Measurements from ENCODE around the gene SH3BGRL2.
"Not testable (repeated sequence)": the region's sequence is repeated elsewhere in the genome, so short reads cannot be mapped to it uniquely, and the experiment has no call there.

SH3BGRL2 gene

DNA sequence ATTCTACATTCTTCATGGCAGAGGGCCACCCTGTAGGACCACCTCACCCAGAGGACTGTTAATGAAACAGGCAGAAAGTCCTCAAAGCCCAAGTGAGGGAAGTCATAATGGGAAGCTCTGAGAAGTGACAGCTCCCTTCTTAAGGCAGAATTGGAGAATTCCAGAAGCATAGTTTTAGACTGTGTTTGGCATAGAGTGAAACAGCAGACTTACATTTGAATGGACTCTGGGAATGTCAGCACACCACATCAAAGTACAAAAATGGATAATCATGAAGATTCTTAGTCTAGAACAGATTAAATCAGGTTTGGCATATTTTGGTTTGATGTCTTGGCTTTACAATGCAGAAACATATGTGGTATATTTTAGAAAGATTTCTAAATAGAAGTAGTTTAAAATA is 17.9 kb downstream of the SH3BGRL2 start:
- no peak for DNase-seq (ENCODE audit: low read depth)

DNA sequence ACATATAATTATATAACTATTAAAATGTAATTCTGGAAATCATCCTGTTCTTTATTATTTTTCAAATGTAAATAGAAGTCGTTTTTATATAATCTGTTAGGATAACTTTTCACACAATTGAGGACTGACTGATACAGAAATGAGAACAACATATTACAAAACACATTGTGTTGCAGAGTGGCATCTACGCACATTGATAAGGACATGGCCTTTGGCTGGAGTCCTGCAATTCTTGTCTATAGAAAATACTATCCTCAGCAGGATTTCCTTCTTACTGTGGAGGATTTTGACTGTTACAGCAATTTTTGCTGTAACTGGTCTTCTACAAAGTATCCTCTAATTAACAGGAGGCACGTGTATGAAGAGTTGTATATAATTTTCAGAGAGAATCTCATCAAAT is 19.8 kb downstream of the SH3BGRL2 start:
- DNase-seq (ENCODE audit: low read depth) = no peak

DNA sequence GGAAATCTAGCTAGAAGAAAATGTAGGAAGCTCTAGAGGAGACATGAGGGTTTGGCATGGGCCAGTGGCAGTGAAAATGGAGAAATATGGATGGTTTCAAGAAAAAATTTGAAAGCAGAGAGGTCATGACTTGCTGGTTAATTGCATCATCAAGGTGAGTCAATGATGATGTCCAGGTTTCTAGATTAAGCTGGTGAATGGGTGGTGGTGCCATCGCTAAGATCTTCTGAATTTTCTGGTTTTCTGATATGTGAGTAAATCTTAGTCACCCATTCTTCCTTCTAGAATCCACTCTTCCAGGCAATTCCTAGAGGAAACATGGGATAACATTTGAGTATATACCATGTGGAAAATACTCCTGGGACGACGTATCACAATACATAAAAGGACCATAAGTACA is 25.0 kb downstream of the SH3BGRL2 start:
- no peak for DNase-seq (ENCODE audit: low read depth)

GRCh38 chr6:79657238-79657637 is 26.1 kb downstream of the SH3BGRL2 start:
- no peak for DNase-seq (ENCODE audit: low read depth)

- DNase-seq (ENCODE audit: low read depth) = not testable (repeated sequence)
Observed at GRCh38 chr6:79663655-79664054, 32.5 kb downstream of the SH3BGRL2 start.

DNA sequence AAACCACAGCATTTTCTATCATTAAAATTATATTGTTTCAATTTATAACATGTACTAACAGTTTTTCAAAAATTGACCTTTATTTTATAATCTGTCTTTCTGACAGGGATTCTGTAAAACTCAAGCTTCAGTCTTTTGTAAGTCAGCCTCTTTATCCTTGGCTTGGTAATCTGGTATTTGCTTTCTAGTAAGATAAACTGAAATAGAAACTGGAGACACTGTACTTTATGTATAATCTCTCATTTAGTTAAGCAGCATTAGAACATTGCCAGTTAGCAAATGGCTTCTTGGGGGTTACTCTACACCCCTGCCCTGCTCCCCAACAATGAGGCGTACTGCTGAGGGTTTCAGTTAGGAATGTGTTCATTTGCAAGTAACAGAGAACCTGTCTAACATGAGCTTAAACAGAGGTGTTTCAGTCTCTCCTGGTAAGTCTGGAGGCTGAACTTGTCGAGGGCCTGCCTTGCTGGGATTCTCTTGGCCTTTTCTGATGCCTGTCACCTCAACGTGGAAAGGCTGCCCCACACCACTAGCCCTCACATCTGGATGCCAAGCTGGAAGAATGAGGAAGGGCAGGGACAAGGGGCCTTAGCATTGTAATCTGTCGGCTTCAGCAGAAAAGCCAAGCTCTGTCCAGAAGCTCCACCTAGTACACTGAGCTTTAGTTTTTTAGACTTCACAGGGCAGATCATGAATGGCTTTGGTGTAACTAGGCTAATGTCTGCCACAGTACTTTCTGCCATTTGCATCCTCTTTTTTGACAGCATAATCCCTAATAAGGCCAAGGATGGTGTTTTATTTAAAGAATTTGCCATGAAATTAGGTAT is 34.8 kb downstream of the SH3BGRL2 start:
- no peak for DNase-seq (ENCODE audit: low read depth)

GRCh38 chr6:79666634-79667033 is 35.5 kb downstream of the SH3BGRL2 start:
- no peak for DNase-seq (ENCODE audit: low read depth)

DNA sequence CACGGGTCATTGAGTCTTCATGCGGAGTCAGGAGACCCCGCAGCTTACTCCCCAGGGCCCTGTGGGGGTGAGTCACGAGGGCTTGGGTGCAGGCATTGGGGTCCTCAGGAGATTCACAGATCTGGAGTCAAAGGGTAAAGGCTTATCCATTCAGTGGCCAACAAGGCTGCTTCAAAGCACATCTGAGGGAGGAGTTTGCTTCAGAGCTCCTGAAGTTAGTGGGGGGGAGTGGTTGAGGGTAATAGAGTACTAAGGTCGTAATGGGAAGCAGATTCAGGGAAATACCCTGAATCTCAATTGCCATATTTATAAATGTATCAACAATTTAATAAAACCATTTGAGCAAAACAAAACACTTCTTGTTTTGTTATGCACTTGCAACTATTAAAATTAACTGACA is 37.3 kb downstream of the SH3BGRL2 start:
- no peak for DNase-seq (ENCODE audit: low read depth)

DNA sequence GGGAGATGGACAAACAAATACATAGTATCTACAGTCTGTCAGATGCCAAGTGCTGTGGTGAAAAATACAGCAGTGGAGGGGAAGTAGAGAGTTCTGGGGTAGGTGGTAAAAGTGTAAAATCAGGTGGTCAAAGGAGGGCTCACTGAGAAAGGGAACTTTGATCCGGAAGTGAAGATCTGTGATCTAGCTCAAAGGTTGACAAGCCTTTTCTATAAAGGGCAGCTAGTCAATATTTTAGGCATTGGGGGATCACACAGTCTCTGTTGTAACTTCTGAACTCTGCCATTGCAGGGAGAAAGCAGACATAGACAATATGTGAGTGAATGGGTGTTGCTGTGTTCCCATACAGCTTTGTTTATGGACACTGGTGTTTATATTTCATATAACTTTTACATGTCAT is 38.6 kb downstream of the SH3BGRL2 start:
- no peak for DNase-seq (ENCODE audit: low read depth)

DNA sequence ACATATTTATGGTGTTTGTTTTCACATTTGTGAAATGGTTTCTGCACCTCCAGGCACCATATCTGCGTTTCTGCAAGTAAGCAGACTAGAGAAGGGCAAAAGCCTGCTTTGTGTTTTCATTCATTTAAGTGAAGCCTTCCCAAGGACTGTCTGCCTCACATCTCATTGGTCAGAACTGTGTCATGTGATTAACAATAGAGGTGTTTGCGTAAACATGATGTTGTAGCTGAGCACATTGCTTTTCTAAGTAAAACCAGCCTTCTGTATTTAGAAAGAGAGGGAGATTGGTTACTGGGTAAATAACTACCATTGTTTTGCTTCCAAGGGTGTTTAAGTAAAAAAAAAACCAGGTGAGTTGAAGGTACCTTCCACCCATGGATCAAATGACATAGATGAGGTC is 39.7 kb downstream of the SH3BGRL2 start:
- no peak for DNase-seq (ENCODE audit: low read depth)

DNA sequence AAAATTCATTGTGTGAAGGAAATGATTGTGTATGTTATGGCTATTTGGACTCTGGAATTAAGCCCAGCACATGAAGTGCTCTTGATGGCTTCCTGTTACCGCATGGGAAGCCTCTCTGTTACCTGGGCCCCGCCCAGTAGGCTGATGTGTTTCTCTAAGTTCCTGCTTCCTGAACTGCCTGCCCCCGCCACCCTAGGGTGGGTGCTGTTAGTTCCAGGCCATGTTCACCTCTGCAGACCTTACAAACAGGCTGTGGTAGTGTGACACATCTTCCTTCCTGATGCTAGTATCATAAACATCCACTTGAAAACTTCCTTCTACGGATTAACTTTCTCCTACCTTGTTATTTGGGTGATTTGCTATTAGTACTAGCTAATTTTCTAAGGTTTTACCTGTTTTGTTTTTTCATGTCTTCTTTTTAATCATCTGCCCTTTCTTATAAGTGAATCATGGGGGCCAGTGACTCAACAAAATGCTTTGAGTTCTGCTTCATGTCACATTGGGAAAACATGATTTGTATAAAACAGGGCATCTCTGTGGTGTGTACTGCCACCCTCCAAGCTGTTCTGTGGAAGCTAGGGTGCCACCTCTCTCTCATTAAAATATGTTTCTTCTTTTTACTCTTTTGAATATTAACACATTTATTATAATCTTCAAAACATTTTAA is 40.6 kb downstream of the SH3BGRL2 start:
- DNase-seq (ENCODE audit: low read depth) = no peak

- DNase-seq (ENCODE audit: low read depth) = peak; percentile 24
Observed at GRCh38 chr6:79672631-79673111, 41.5 kb downstream of the SH3BGRL2 start.

DNA sequence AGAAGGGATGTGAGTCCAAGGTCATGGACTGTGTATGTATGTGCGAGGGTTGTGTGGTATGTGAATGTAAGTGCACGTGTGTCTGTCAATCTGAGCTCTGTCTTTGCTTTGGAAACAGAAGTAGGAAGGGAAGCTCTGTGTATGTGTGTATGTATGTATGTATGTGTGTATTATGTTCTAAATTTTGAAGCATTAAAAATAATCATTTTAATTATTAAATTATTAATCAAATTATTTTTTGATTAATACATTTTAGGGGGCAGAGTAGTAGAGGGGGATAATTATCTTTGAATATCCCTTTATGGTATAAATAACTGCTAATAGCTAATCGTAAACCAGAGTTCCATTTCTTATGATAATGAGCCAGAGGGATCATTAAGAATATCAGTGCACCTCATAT is 42.8 kb downstream of the SH3BGRL2 start:
- DNase-seq (ENCODE audit: low read depth) = no peak

DNA sequence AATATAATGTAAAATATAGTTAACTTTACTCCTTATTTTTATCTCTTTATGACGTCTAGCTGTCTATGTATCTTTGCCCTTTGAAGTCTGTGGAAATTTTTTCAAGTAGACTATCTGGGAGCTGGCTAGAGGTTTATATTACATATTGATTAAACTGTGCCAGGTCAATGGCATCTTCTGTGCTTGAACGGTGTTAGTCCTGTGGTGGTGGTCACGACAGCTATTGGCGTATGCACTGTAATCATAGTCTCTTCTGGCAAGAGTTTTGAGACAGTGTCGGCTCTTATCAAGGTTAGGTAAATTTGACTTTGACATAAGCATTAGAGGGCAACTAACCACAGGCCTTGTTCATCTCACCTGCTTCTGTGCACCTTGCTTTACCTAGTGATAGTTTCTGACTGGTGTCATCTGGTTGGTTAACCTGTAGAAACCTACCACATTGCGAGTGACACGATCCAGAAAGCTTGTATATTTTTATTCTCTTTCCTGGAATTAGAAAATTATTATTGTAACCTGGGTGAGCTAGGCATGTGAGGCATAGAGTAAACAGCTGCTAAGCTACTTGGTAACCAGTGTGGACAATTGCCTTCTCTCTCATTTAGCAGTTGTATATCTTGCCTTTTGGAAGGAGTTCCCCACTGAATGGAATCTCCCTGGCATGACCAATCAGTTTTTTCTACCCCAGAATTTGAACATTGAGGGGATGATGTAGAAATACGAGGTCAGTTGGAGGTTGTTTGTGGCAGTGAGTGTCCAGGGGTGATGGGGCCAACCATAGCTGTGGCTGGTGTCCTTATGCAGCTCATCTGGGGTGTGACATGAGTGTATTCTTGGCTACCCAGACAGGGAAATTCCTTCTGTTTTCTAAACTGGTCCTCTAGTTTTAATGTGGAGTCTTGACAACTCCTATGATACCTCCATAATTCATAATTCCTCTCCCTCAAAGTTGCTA is 45.9 kb downstream of the SH3BGRL2 start:
- no peak for DNase-seq (ENCODE audit: low read depth)

DNA sequence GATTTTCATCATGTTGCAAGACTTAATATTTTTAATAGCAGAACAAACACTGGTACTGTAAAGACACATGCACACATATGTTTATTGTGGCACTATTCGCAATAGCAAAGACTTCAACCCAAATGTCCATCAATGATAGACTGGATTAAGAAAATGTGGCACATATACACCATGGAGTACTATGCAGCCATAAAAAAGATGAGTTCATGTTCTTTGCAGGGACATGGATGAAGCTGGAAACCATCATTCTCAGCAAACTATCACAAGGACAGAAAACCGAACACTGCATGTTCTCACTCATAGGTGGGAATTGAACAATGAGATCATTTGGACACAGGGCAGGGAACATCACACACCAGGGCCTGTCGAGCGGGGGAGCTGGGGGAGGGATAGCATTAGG is 51.6 kb downstream of the SH3BGRL2 start:
- not testable (repeated sequence) for DNase-seq (ENCODE audit: low read depth)

- DNase-seq (ENCODE audit: low read depth) = no peak
Observed at GRCh38 chr6:79684876-79685275, 53.7 kb downstream of the SH3BGRL2 start.

- DNase-seq (ENCODE audit: low read depth) = no peak
Observed at GRCh38 chr6:79686707-79687309, 55.7 kb downstream of the SH3BGRL2 start.

GRCh38 chr6:79687759-79688158 is 56.6 kb downstream of the SH3BGRL2 start:
- no peak for DNase-seq (ENCODE audit: low read depth)

- no peak for DNase-seq (ENCODE audit: low read depth)
Observed at GRCh38 chr6:79694156-79694555, 63.0 kb downstream of the SH3BGRL2 start.

DNA sequence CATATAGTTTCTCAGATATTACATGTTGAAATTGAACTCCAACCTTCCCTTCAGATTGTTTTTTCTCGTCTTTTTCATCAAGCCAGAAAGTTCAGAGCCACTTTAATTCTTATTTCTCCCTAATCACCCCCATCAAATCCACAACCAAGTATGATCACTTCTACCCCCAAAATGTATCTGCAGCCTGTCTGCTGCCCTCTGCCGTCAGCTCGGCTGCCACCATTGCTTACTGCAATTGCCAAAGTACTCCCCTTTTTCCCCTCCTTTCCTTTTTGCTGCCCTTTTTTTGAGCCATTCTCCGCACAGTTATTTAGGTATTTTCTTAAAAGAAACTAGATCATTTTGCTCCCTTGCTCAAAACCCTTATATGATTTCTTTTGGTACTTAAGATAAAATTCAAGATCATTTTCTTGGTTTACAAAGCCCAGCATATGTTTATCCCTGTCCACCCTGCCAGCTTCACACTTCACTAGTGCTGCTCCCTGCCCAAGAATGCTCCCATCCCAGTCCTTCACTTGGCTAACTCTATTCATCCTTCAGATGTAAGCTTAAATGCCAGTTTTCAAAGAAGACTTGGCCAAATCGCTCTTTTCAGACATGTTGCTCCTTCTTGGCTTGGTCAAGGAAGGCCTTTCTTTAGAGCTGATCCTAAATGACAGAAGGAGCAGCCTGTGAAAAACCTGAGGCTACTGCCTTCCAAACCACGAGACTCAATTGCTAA is 63.7 kb downstream of the SH3BGRL2 start:
- DNase-seq (ENCODE audit: low read depth) = no peak

DNA sequence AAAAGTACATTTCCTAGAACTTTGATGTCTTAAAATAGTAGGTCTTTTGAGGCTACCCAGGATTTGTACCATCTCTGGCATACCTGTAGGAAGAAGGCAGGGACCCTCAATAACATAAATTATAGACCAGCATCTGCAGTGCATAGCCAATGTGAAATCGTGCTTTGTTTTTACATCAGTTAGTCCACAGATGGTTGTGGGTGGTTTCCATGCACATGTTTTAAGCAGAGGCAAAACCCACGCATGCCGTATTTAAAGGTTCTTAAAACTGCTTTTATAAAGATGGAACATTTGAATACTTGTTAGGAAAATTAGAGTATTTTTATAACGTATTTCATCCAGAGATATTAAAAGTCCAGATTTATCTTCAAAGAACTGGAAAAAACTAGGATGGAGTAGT is 66.3 kb downstream of the SH3BGRL2 start:
- no peak for DNase-seq (ENCODE audit: low read depth)
